ENCODE measurements around the gene IDH3A.
A peak's percentile ranks its signal among the peaks of the same experiment; 100 is the strongest.

Gene IDH3A

GRCh38 chr15:78170848-78171773, 21.9 kb downstream of the IDH3A start:
- peak overlapping the region; percentile 7 for H3K27ac Mint-ChIP-seq
- no peaks in the 10 kb centered on the region for H3K9me3 Mint-ChIP-seq
- peaks cover 42% of the 10 kb centered on the region for H3K4me1 Mint-ChIP-seq (ENCODE audit: low read depth)
- H3K4me3 Mint-ChIP-seq = no peak overlapping the region
- DNase-seq = no peak
- peaks cover 76% of the 10 kb centered on the region for H3K36me3 Mint-ChIP-seq (ENCODE audit: low read depth)
- no peaks in the 10 kb centered on the region for H3K27me3 Mint-ChIP-seq

DNA sequence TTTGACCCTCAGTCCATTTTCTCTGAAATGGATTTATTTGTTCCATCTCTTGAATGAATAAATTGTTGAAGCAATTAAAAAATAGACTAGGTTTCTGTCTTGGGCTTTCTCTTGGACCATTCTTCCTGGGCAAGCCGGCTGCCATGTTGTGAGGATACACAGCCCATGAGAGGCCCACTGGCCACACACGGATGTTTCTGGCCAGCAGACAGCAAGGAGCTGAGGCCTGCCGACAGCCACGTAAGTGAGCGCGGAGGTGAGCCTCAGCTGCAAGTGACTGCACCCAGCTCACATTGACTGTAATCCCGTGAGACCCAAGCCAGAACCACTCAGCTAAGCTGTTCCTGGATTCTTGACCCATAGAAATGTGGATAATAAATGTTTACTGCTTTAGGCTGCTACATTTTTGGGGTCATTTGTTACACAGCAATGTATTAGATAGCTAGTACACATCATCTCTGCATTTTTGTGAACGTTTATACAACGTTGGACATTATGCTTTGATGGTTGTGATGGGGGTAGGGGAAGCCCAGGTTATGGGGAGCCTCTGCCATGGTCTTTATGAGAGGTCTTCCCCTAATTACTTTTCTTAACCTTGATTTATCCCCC, 22.8 kb downstream of the IDH3A start:
- Mint-ChIP-seq H3K36me3 (ENCODE audit: low read depth) (peaks cover 68% of the 10 kb centered on the region), H3K4me3 (no peak overlapping the region), H3K27ac (no peak overlapping the region), H3K27me3 (no peaks in the 10 kb centered on the region), H3K4me1 (ENCODE audit: low read depth) (peaks cover 33% of the 10 kb centered on the region), H3K9me3 (no peaks in the 10 kb centered on the region)
- DNase-seq = no peak

DNA sequence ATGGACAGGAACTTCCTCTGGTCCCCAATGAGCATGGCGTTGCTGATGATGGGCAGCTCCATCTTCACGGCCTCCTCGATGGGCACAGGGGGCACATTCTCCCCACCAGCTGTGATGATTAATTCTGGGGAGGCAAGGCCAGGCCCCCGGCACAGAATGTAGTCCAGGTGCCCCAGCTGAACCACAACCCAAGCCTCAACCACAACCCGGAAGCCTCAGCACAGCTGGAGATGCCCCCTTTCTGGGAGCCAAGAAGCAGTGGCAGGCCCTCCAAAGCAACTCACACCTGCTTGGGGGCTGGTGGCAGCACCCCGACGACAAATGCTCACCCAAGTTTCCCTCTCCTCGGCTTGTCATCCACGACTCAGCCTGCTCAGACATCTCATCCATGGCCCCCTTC, 25.2 kb downstream of the IDH3A start:
- Mint-ChIP-seq H3K27ac (no peak overlapping the region), H3K36me3 (ENCODE audit: low read depth) (peaks cover 46% of the 10 kb centered on the region), H3K9me3 (no peaks in the 10 kb centered on the region), H3K27me3 (no peaks in the 10 kb centered on the region), H3K4me3 (no peak overlapping the region), H3K4me1 (ENCODE audit: low read depth) (peaks cover 24% of the 10 kb centered on the region)
- DNase-seq = no peak

- Mint-ChIP-seq H3K27me3 (no peaks in the 10 kb centered on the region), H3K27ac (no peak overlapping the region), H3K9me3 (no peaks in the 10 kb centered on the region), H3K36me3 (ENCODE audit: low read depth) (peaks cover 37% of the 10 kb centered on the region), H3K4me3 (no peak overlapping the region), H3K4me1 (ENCODE audit: low read depth) (peaks cover 24% of the 10 kb centered on the region)
- DNase-seq = no peak
Measured at GRCh38 chr15:78175330-78175729, 26.2 kb downstream of the IDH3A start.

- no peak overlapping the region for H3K4me3 Mint-ChIP-seq
- H3K4me1 Mint-ChIP-seq (ENCODE audit: low read depth) = peaks cover 20% of the 10 kb centered on the region
- no peak overlapping the region for H3K27ac Mint-ChIP-seq
- no peaks in the 10 kb centered on the region for H3K9me3 Mint-ChIP-seq
- peaks cover 16% of the 10 kb centered on the region for H3K36me3 Mint-ChIP-seq (ENCODE audit: low read depth)
- peak; percentile 47 for DNase-seq
- H3K27me3 Mint-ChIP-seq = no peaks in the 10 kb centered on the region
Measured at GRCh38 chr15:78177447-78177873, 28.3 kb downstream of the IDH3A start.

DNA sequence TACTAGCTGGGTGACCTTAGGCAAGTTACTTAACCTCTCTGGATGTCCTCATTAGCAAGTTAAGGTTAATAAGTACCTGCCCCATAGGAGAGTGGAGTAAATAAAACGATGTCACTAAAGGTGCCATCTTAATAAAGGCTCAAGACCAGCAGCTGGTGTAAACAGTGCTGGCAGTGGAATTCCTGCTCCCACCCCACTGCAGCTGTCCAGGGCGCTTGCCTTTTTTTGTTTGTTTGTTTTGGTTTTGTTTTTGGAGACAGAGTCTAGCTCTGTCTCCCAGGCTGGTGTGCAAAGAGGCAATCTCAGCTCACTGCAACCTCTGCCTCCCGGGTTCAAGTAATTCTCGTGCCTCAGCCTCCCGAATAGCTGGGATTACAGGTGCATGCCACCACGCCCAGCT, 28.9 kb downstream of the IDH3A start:
- Mint-ChIP-seq H3K4me3 (no peak overlapping the region), H3K27me3 (no peaks in the 10 kb centered on the region), H3K4me1 (ENCODE audit: low read depth) (peaks cover 17% of the 10 kb centered on the region), H3K36me3 (ENCODE audit: low read depth) (peaks cover 11% of the 10 kb centered on the region), H3K27ac (no peak overlapping the region), H3K9me3 (no peaks in the 10 kb centered on the region)
- no peak for DNase-seq

DNA sequence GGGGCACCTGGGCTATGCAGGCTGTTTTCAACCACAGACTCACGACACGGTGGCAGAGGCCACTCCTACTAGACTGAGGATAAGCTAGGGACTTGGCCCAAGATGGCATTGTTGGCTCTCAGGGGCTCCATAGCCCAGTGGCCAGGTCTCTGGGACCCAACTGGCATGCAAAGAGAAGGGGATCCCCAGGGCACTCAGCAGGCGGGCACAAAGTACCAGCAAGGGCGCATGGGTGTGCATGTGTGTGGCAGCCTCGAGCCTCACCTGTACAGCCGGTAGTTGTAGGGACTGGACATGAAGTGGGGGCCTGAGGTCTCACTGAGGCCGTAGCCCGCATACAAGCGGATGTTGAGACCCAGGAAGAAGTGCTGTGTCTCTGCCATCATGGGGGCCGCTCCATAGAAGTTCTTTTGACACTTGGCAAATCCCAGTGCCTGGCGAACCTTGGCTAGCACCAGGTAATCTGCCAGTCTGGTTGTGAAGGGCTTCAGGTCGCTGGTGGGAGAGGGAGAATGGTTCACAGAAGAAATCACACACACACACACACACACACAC, 30.2 kb downstream of the IDH3A start:
- DNase-seq = no peak
- Mint-ChIP-seq H3K9me3 (no peaks in the 10 kb centered on the region), H3K36me3 (ENCODE audit: low read depth) (peaks cover 2% of the 10 kb centered on the region), H3K27me3 (no peaks in the 10 kb centered on the region), H3K27ac (no peak overlapping the region), H3K4me1 (ENCODE audit: low read depth) (peaks cover 6% of the 10 kb centered on the region), H3K4me3 (no peak overlapping the region)

DNA sequence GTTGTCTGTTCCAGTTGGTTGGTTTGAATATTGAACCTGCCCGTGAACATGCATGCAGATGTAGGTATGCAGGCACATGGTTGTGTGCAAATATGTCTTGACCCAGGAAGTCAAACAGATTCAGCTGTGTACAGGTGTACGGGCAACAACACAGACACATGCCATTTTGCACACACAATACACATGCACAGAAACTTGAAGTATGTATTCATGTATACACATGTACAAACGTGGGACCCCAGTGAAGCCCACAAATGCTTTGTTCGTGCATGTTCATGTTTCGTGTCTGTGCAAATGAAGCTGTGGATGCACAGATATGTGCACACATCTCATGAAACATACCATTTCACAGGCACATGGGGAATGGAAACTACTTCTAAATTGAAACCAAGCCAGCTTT, 30.7 kb downstream of the IDH3A start:
- Mint-ChIP-seq H3K27ac (no peak overlapping the region), H3K4me1 (ENCODE audit: low read depth) (peaks cover 1% of the 10 kb centered on the region), H3K36me3 (ENCODE audit: low read depth) (no peaks in the 10 kb centered on the region), H3K9me3 (no peaks in the 10 kb centered on the region), H3K27me3 (no peaks in the 10 kb centered on the region), H3K4me3 (no peak overlapping the region)
- no peak for DNase-seq

DNA sequence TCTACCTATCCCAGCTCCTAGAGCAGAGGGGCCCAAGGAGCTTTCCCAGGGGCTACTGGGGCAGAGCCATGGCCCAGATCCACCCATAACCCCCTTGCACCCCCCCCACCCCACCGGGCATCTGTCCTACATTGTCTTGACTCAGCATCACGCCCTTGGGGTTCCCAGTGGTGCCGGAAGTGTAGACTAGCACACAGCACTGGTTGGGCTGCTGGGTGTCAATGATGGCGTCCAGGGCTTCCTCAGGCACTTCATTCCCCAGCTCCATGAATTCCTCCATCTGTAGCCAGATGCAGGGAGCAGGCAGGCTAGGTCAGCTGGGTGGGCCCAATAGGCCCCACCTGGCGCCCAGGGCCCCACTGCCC, 33.2 kb downstream of the IDH3A start:
- no peak for DNase-seq
- Mint-ChIP-seq H3K9me3 (peaks cover 2% of the 10 kb centered on the region), H3K4me3 (no peak overlapping the region), H3K4me1 (ENCODE audit: low read depth) (no peaks in the 10 kb centered on the region), H3K27ac (no peak overlapping the region), H3K27me3 (no peaks in the 10 kb centered on the region), H3K36me3 (ENCODE audit: low read depth) (no peaks in the 10 kb centered on the region)

- Mint-ChIP-seq H3K4me1 (ENCODE audit: low read depth) (no peaks in the 10 kb centered on the region), H3K4me3 (no peak overlapping the region), H3K36me3 (ENCODE audit: low read depth) (no peaks in the 10 kb centered on the region), H3K9me3 (peaks cover 2% of the 10 kb centered on the region), H3K27ac (no peak overlapping the region), H3K27me3 (no peaks in the 10 kb centered on the region)
- no peak for DNase-seq
Measured at GRCh38 chr15:78182821-78183220, 33.7 kb downstream of the IDH3A start.

GRCh38 chr15:78192826-78193594, 43.8 kb downstream of the IDH3A start:
- H3K4me3 Mint-ChIP-seq = no peak overlapping the region

GRCh38 chr15:78193731-78194567, 44.8 kb downstream of the IDH3A start:
- Mint-ChIP-seq H3K4me3 (no peak overlapping the region), H3K36me3 (ENCODE audit: low read depth) (no peaks in the 10 kb centered on the region), H3K27me3 (no peaks in the 10 kb centered on the region), H3K27ac (no peak overlapping the region), H3K9me3 (no peaks in the 10 kb centered on the region), H3K4me1 (ENCODE audit: low read depth) (no peaks in the 10 kb centered on the region)
- no peak for DNase-seq

More at GRCh38 chr15:78192826-78193594, 43.8 kb downstream of the IDH3A start:
- H3K9me3 Mint-ChIP-seq = no peaks in the 10 kb centered on the region
- no peaks in the 10 kb centered on the region for H3K4me1 Mint-ChIP-seq (ENCODE audit: low read depth)
- H3K27ac Mint-ChIP-seq = no peak overlapping the region
- H3K27me3 Mint-ChIP-seq = no peaks in the 10 kb centered on the region
- no peaks in the 10 kb centered on the region for H3K36me3 Mint-ChIP-seq (ENCODE audit: low read depth)
- DNase-seq = no peak

DNA sequence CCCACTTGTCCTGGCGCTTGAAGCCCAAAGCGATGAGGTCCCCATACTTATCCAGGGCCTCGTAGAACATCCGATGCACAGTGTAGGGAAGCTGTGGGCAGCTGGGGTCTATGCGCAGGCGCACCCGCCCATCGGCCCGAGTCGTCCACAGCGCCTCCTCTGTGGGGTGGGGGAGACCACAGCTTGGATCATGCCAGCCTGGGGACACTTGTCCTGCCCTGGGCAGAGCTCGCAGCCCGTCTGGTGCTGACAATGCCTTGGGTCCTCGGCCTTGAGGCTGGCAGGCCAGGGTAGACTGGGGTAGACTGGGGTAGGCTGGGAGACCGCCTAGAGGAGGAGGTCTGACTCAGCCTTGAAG, 45.4 kb downstream of the IDH3A start:
- no peak overlapping the region for H3K27ac Mint-ChIP-seq
- H3K4me3 Mint-ChIP-seq = no peak overlapping the region
- H3K9me3 Mint-ChIP-seq = no peaks in the 10 kb centered on the region
- H3K27me3 Mint-ChIP-seq = no peaks in the 10 kb centered on the region
- H3K36me3 Mint-ChIP-seq (ENCODE audit: low read depth) = no peaks in the 10 kb centered on the region
- no peaks in the 10 kb centered on the region for H3K4me1 Mint-ChIP-seq (ENCODE audit: low read depth)
- no peak for DNase-seq

- Mint-ChIP-seq H3K9me3 (no peaks in the 10 kb centered on the region), H3K4me3 (no peak overlapping the region), H3K4me1 (ENCODE audit: low read depth) (no peaks in the 10 kb centered on the region), H3K36me3 (ENCODE audit: low read depth) (no peaks in the 10 kb centered on the region), H3K27me3 (no peaks in the 10 kb centered on the region), H3K27ac (no peak overlapping the region)
- peak; percentile 70 for DNase-seq
Measured at GRCh38 chr15:78195735-78196201, 46.6 kb downstream of the IDH3A start.

All from activated T-cell treated with anti-CD3 and anti-CD28 coated beads, Interleukin-2, amount 50 U/mL, for 24 hours (primary cell).